AG09309 (cell line): ENCODE data around the gene ADGRG4.

ENCODE experiments used
- DNase-seq: peaks from one replicate; pipeline ENCODE4 v3.0.0-alpha.2; 2010; ENCODE audit warnings: low read depth
- H3K4me3 ChIP-seq: 2 replicates; pipeline ENCODE4 v1.5.1; 2011; ENCODE audit warnings: mild to moderate bottlenecking, low read depth, low read length, moderate library complexity; ENCODE audit not compliant: control insufficient read depth
- TF ChIP-seq, protein P1 (sequence below): IDR thresholded peaks from 2 replicates; pipeline ENCODE4 v1.5.1; 2011; ENCODE audit warnings: mild to moderate bottlenecking, low read depth, low read length, inconsistent platforms; ENCODE audit not compliant: insufficient read depth, control insufficient read depth; ENCODE audit errors: missing control alignments

Gene ADGRG4

DNA sequence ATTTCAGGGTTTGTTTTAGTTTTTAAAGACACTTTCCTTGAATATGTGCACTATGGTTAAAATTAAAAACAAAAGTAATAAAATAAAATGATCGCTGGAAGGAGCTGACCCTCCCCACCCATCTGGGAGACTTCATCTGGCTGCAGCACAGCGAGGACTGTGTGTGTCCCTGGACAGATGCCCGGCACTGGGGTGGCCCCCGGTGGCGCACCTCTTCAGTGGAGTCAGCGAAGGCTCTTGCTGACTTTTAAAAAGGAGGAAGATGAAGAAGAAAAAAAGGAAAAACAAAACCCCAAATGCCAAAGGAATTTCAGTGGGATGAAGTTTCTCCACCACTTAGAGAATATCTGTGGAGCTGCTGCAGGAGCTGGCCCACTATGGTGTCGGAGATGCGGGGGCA lies 5.4 kb upstream of the ADGRG4 start:
- TF ChIP-seq, protein P1, sequence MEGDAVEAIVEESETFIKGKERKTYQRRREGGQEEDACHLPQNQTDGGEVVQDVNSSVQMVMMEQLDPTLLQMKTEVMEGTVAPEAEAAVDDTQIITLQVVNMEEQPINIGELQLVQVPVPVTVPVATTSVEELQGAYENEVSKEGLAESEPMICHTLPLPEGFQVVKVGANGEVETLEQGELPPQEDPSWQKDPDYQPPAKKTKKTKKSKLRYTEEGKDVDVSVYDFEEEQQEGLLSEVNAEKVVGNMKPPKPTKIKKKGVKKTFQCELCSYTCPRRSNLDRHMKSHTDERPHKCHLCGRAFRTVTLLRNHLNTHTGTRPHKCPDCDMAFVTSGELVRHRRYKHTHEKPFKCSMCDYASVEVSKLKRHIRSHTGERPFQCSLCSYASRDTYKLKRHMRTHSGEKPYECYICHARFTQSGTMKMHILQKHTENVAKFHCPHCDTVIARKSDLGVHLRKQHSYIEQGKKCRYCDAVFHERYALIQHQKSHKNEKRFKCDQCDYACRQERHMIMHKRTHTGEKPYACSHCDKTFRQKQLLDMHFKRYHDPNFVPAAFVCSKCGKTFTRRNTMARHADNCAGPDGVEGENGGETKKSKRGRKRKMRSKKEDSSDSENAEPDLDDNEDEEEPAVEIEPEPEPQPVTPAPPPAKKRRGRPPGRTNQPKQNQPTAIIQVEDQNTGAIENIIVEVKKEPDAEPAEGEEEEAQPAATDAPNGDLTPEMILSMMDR = no peak
- DNase-seq = no peak
- no peak overlapping the region for H3K4me3 ChIP-seq

DNA sequence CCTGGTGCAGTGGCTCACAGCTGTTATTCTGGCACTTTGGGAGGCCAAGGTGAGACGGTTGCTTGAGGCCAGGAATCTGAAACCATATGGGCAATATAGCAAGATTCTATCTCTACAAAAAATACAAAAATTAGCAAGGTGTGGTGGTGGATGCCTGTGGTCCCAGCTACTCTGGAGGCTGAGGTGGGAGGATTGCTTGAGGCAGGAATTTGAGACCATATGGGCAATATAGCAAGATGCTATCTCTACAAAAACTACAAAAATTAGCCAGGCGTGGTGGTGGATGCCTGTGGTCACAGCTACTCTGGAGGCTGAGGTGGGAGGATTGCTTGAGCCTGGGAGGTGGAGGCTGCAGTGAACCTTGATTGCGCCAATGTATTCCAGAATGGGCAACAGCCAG lies 2.3 kb downstream of the ADGRG4 start:
- DNase-seq = no peak
- no peak overlapping the region for H3K4me3 ChIP-seq
- TF ChIP-seq, protein P1 = no peak

DNA sequence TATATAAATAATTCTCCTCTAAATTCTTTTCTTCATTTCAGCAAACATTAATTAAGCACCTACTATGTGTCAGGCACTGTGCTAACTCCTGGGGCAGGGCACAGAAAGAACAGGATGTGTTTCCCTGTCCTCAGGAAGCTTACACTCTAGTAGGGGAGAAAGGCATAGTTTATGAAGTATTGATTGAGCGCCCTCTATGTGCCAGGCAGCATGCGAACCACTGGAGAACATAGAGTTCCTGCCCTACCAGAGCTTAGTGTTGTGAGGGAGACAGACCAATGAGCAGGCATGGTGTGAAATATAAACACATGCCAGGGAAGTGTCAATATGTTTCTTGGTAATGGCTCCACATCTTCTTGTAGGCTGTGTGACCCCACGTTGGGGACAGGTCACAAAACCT lies 3.7 kb downstream of the ADGRG4 start:
- DNase-seq = no peak

DNA sequence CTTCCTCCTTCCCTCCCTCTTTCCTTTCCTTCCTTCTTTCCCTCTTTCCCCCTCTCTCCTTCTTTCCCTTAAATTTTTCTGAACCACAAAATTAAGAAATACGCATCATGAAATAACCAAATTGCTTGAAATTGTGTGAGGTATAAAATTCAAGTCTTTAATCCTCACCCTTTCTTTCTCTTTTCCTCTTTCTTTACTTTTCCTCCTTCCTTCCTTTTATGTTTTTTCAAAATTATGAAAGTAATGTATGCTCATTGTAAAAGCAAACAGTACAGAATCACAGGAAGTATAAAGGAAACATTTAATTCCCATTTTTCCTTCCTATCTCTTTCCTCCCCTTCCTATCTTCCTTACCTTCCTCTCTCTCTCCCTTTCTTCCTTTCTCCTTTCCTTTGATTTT lies 5.4 kb downstream of the ADGRG4 start:
- DNase-seq = no peak
- TF ChIP-seq, protein P1 = no peak
- no peak overlapping the region for H3K4me3 ChIP-seq

More for the DNA sequence above, 3.7 kb downstream of the ADGRG4 start:
- TF ChIP-seq, protein P1 = no peak
- no peak overlapping the region for H3K4me3 ChIP-seq

DNA sequence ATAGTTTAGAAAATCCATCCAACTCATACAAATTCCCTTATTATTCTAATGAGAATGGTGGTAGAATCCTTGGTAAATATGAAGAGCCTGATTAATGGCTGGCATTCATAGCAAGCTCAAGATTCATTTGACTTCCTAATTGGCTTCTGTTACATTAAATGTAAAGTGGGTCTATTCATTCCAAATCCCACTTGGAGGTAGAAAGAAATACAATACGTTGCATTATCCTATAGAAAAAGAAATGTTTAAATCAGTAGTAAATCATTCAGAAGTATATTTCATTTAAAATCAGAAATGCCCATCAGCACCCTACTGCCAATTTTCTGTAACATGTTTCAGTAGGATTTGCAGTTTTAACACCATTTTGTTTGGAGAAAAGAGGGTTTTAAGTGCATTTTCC lies 6.7 kb downstream of the ADGRG4 start:
- TF ChIP-seq, protein P1 = no peak
- DNase-seq = no peak

DNA sequence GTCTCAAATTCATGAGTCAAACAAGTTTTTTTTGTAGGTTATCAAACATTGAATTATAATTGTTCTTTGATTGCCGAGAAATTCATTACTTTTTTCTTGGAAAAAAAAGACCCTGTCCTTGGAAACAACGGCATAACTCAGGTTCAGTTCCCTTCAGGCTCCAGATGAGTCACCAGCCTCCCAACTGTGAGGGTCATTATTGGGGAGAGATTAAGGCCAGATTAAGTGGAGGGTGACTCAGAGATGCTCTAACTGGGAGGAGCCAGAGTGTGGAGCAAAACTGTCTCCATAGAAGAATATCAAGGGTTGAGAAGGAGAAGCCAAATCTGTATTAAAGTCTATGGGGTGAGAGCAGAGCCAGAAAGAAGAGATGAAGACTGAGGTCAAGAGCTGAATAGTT lies 9.6 kb downstream of the ADGRG4 start:
- TF ChIP-seq, protein P1 = no peak
- no peak for DNase-seq
- no peak overlapping the region for H3K4me3 ChIP-seq

More for the DNA sequence above, 6.7 kb downstream of the ADGRG4 start:
- H3K4me3 ChIP-seq = no peak overlapping the region

DNA sequence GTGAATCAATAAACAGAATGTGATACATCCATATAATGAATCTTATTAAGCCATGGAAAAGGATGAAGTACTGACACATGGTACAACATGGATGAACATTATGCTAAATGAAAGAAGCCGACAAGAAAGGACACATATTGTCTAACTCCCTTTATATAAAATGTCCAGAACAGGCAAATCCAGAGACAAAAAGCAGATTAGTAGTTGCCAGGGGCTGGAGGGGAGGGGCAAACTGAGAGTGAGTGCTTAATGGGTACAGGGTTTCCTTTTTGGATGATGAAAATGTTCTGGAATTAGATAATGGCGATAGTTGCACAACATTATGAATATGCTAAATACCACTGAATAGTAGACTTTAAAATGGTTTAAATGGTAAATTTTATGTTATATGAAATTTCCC lies 17.4 kb downstream of the ADGRG4 start:
- H3K4me3 ChIP-seq = no peak overlapping the region
- no peak for DNase-seq
- TF ChIP-seq, protein P1 = no peak
